Erythroblast (primary cell): ENCODE measurements around the gene ASH1L.

Experiments
- GATA1 ChIP-seq: IDR thresholded peaks from 2 replicates; pipeline ENCODE4 v1.6.1; 2011; ENCODE audit warnings: low read depth, mild to moderate bottlenecking, control low read depth, low read length, moderate library complexity
- POLR2A ChIP-seq: IDR thresholded peaks from 2 replicates; pipeline ENCODE4 v1.6.1; 2011; ENCODE audit warnings: mild to moderate bottlenecking, low read length

GRCh38 chr1:155293086-155293749 is 269.4 kb downstream of the ASH1L start:
- TF ChIP-seq POLR2A (no peak), GATA1 (no peak)
